DND-41 (cell line): ENCODE measurements around the gene NFATC3.

Source experiments
- ATAC-seq: fragments of 200-7000 bp; cut with Tn5 transposase; 3 replicates; pipeline ENCODE4 v1.9.1; 2021; ENCODE audit warnings: low read depth; ENCODE audit not compliant: insufficient read depth
- DNase-seq: peaks from one replicate; pipeline ENCODE4 v3.0.0-alpha.2; 2020
- H2AFZ ChIP-seq: 2 replicates; pipeline ENCODE4 v1.6.0; 2012; ENCODE audit warnings: low read depth, low read length
- H3K27ac ChIP-seq: 2 replicates; pipeline ENCODE4 v1.5.1; 2012; ENCODE audit warnings: low read length, inconsistent platforms
- H3K27me3 ChIP-seq: fragments of 200-600 bp; sonication (generic); 2 replicates; pipeline ENCODE4 v1.6.0; 2012; ENCODE audit warnings: low read length, mild to moderate bottlenecking, inconsistent platforms; ENCODE audit not compliant: insufficient read depth, poor library complexity
- H3K36me3 ChIP-seq: 2 replicates; pipeline ENCODE4 v1.5.1; 2012; ENCODE audit warnings: low read length, inconsistent platforms; ENCODE audit not compliant: insufficient read depth
- H3K4me1 ChIP-seq: 2 replicates; pipeline ENCODE4 v1.5.1; 2012; ENCODE audit warnings: mild to moderate bottlenecking, low read length; ENCODE audit not compliant: insufficient read depth
- H3K4me2 ChIP-seq: 2 replicates; pipeline ENCODE4 v1.6.0; 2012; ENCODE audit warnings: mild to moderate bottlenecking, moderate library complexity, low read length, inconsistent platforms; ENCODE audit not compliant: insufficient read depth
- H3K4me3 ChIP-seq, 2 experiments: fragments of 200-600 bp in 1 of 2; shearing (Covaris generic) in 1 of 2; 2 replicates each; pipeline ENCODE4 v1.5.1; 2012 to 2016; ENCODE audit warnings: inconsistent platforms in 2 of 2, low read length in 2 of 2, mild to moderate bottlenecking in 2 of 2, low read depth in 1 of 2, moderate library complexity in 1 of 2
- H3K79me2 ChIP-seq: 2 replicates; pipeline ENCODE4 v1.6.0; 2012; ENCODE audit warnings: low read length, inconsistent platforms; ENCODE audit not compliant: insufficient read depth
- H3K9ac ChIP-seq: 2 replicates; pipeline ENCODE4 v1.6.0; 2012; ENCODE audit warnings: low read depth, mild to moderate bottlenecking, inconsistent platforms, low read length, moderate library complexity
- H3K9me3 ChIP-seq: 2 replicates; pipeline ENCODE4 v1.5.1; 2012; ENCODE audit warnings: low read length, moderate library complexity, mild to moderate bottlenecking, inconsistent platforms; ENCODE audit not compliant: insufficient read depth, severe bottlenecking
- H4K20me1 ChIP-seq: 2 replicates; pipeline ENCODE4 v1.6.0; 2012; ENCODE audit warnings: low read length; ENCODE audit not compliant: insufficient read depth
- CTCF ChIP-seq: IDR thresholded peaks from 2 replicates; pipeline ENCODE4 v1.5.1; 2012; ENCODE audit warnings: borderline replicate concordance, low read length, moderate library complexity, mild to moderate bottlenecking; ENCODE audit not compliant: poor library complexity, severe bottlenecking; ENCODE audit errors: extremely low read depth
- EZH2 ChIP-seq: IDR thresholded peaks from 3 replicates; pipeline ENCODE4 v1.6.1; 2012; ENCODE audit warnings: borderline replicate concordance, low read depth, mild to moderate bottlenecking, moderate library complexity, low read length, inconsistent platforms; ENCODE audit not compliant: severe bottlenecking

The NFATC3 gene

DNA sequence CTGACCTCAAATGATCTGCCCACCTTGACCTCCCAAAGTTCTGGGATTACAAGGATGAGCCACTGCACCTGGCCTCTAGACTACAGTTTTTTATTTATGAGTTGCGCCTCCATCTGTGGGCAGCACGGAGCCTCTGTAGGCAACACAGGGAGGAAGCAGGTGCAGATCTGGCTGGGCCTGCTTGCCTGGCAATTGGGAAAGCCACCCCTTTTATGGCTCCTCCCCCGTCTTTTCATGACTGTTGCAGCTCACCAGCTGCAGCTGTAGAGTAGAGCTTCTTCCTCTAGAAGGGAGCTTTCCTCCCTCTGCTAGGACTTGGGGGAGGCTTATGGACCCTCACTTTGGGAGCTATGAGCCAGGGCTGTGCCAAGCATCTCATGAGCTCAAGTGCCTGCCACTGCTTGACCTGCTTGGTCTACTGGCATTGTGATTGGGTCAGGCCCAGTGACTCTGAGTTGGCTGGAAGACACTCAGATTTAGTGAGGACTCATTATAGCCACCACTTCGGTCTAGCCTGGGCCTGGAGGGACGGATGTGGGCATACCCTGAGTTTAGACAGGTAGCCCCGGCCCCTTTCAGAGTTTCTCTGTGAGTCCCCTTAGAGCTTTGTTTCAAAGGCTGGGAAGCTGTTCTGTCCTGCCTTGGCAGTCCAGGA is 172.2 kb downstream of the NFATC3 start:
- TF ChIP-seq EZH2, result no peak
- TF ChIP-seq CTCF, result peak; percentile 39
- Histone ChIP-seq H3K4me3 (peak overlapping the region in 1 of 2 experiments; percentile 11; a peak in 1 of 4 replicates), H3K4me1 (peaks cover 51% of the 10 kb centered on the region), H3K4me2 (peak overlapping the region; percentile 54), H3K27ac (peak overlapping the region; percentile 97), H3K9ac (peak overlapping the region; percentile 58), H3K9me3 (no peaks in the 10 kb centered on the region), H3K27me3 (no peaks in the 10 kb centered on the region), H2AFZ (0 out of 2 replicates have a peak overlapping the region, but pooled peaks have one; percentile 32), H3K36me3 (peaks cover 66% of the 10 kb centered on the region), H3K79me2 (peaks cover 12% of the 10 kb centered on the region; the same call in 1 of the 2 replicates), H4K20me1 (no peaks in the 10 kb centered on the region)
- DNase-seq (peak; percentile 96), ATAC-seq (peak; percentile 96)

DNA sequence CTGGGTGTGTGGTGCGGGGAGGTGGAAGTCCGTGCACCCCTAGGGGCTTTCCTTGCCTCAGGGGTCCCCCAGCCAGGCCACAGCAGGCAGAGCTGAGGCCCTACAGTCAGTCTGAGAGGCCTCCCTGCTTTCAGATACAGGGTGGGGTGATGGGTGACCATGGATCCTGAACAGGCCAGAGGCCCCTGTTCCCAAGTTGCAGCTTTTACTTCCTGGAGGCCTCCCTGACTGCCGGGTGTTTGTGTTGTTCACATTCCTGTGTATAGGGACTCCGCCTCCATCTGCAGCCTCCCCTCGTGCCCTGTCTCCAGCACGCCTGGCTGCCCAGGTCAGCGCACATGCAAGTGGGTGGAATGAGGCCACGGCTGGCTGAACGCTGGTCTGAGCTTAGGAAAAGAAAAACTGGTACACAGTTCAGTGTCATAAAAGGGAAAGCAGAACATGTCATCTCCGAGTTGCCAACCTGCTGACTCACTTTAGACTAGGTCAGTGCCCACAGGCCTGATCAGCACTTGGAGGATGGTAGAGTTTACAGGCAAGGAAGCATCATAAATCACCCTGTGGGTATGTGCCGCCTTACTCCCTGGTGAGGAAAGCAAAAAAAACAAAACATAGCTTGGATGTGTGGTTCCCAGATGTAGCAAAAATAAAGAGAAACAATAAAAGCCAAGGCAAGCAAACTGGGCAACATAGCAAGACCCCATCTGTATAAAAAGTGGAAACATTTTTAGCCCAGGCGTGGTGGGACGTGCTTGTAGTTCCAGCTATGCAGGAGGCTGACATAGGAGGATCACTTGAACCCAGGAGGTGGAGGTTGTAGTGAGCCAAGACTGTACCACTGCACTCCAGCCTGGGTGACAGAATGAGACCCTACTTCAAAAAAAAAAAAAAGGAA is 173.0 kb downstream of the NFATC3 start:
- ATAC-seq, result no peak
- peaks cover 53% of the 10 kb centered on the region for H3K4me1 ChIP-seq
- H3K27me3 ChIP-seq, result no peaks in the 10 kb centered on the region
- H3K79me2 ChIP-seq, result peaks cover 10% of the 10 kb centered on the region; the same call in 1 of the 2 replicates
- H3K9ac ChIP-seq, result peak overlapping the region; percentile 58
- H3K4me2 ChIP-seq, result peak overlapping the region; percentile 54
- peaks cover 60% of the 10 kb centered on the region for H3K36me3 ChIP-seq
- H4K20me1 ChIP-seq, result no peaks in the 10 kb centered on the region
- peak overlapping the region; percentile 97 for H3K27ac ChIP-seq
- DNase-seq, result no peak
- no peak overlapping the region for H2AFZ ChIP-seq
- TF ChIP-seq EZH2 (no peak), CTCF (no peak)
- peak overlapping the region in 1 of 2 experiments; percentile 11; a peak in 1 of 4 replicates for H3K4me3 ChIP-seq
- H3K9me3 ChIP-seq, result no peaks in the 10 kb centered on the region

DNA sequence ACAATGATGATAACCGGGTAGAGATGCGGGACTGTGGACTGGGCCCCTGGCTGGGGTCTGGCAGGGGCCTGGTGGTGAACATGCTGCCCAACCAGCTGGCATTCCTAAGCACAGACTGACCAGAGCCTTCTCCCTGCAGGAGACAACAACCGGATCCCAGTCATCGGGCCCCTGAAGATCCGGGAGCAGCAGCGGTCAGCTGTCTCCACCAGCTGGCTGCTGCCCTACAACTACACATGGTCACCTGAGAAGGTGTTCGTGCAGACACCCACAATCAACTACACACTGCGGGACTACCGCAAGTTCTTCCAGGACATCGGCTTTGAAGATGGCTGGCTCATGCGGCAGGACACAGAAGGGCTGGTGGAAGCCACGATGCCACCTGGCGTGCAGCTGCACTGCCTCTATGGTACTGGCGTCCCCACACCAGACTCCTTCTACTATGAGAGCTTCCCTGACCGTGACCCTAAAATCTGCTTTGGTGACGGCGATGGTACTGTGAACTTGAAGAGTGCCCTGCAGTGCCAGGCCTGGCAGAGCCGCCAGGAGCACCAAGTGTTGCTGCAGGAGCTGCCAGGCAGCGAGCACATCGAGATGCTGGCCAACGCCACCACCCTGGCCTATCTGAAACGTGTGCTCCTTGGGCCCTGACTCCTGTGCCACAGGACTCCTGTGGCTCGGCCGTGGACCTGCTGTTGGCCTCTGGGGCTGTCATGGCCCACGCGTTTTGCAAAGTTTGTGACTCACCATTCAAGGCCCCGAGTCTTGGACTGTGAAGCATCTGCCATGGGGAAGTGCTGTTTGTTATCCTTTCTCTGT is 174.0 kb downstream of the NFATC3 start:
- H2AFZ ChIP-seq, result no peak overlapping the region
- no peak overlapping the region for H3K9ac ChIP-seq

More for the DNA sequence above, 174.0 kb downstream of the NFATC3 start:
- peaks cover 63% of the 10 kb centered on the region for H3K4me1 ChIP-seq
- no peak for ATAC-seq
- peaks cover 52% of the 10 kb centered on the region for H3K36me3 ChIP-seq
- no peak overlapping the region for H3K4me2 ChIP-seq
- DNase-seq, result no peak
- H3K27ac ChIP-seq, result peak overlapping the region; percentile 97
- H4K20me1 ChIP-seq, result no peaks in the 10 kb centered on the region
- H3K27me3 ChIP-seq, result no peaks in the 10 kb centered on the region
- peaks cover 17% of the 10 kb centered on the region for H3K79me2 ChIP-seq
- TF ChIP-seq EZH2 (no peak), CTCF (no peak)
- H3K4me3 ChIP-seq, result no peak overlapping the region
- no peaks in the 10 kb centered on the region for H3K9me3 ChIP-seq
